ENCODE results near the gene ACSF3. TPM values are rescaled to one million over a fixed set of nuclear protein-coding genes. Genes with fewer than 3 reads are reported as not detected.

The ACSF3 gene
- total and polyA plus RNA-seq, 3 donors from 2014 or later: 30.3 to 70.1 (median 61.0) TPM

DNA sequence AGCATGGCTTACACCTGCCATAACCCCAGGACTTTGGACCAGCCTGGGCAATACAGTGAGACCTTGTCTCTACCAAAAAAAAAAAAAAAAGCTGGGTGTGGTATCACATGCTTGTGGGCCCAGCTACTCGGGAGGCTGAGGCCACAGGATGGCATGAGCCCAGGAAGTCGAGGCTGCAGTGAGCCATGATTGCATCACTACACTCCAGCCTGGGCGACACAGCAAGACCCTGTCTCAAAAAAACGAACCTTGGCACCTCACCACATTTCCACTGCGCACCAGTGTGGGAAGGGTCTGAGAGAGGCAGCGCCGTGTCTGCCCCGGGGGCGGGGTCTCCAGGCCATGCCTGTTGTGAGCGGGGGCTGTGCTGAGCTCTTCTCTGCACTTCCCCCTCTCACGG lies 6.3 kb downstream of the ACSF3 start:
- Histone ChIP-seq H3K36me3 (ENCODE audit: low read depth, missing control alignments) (no peaks in the 10 kb centered on the region), H3K9me3 (no peaks in the 10 kb centered on the region), H3K4me3 (no peak overlapping the region), H3K27ac (no peak overlapping the region), H3K4me1 (peaks cover 14% of the 10 kb centered on the region), H3K27me3 (no peaks in the 10 kb centered on the region)
- intact Hi-C loops (cut with DNase I; ENCODE audit: low total_unique reads): no loop called here
- TF ChIP-seq, protein P1, sequence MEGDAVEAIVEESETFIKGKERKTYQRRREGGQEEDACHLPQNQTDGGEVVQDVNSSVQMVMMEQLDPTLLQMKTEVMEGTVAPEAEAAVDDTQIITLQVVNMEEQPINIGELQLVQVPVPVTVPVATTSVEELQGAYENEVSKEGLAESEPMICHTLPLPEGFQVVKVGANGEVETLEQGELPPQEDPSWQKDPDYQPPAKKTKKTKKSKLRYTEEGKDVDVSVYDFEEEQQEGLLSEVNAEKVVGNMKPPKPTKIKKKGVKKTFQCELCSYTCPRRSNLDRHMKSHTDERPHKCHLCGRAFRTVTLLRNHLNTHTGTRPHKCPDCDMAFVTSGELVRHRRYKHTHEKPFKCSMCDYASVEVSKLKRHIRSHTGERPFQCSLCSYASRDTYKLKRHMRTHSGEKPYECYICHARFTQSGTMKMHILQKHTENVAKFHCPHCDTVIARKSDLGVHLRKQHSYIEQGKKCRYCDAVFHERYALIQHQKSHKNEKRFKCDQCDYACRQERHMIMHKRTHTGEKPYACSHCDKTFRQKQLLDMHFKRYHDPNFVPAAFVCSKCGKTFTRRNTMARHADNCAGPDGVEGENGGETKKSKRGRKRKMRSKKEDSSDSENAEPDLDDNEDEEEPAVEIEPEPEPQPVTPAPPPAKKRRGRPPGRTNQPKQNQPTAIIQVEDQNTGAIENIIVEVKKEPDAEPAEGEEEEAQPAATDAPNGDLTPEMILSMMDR (IDR thresholded peaks at IDR 0.05): no peak
- no peak for TF ChIP-seq POLR2A (IDR thresholded peaks at IDR 0.05)
- 73 to 76% methylated on average over 11 of the region's 11 CpGs for WGBS, 2 donors
- DNase-seq: no peak

DNA sequence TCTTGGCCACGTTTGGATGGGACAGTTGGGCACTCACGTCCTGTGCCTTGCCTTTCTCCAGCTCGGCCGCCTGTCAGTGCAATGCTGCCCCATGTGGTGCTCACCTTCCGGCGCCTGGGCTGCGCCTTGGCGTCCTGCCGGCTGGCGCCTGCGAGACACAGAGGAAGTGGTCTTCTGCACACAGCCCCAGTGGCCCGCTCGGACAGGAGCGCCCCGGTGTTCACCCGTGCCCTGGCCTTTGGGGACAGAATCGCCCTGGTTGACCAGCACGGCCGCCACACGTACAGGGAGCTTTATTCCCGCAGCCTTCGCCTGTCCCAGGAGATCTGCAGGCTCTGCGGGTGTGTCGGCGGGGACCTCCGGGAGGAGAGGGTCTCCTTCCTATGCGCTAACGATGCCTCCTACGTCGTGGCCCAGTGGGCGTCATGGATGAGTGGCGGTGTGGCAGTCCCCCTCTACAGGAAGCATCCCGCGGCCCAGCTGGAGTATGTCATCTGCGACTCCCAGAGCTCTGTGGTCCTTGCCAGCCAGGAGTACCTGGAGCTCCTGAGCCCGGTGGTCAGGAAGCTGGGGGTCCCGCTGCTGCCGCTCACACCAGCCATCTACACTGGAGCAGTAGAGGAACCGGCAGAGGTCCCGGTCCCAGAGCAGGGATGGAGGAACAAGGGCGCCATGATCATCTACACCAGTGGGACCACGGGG lies 7.1 kb downstream of the ACSF3 start:
- Histone ChIP-seq H3K9me3 (no peaks in the 10 kb centered on the region), H3K36me3 (ENCODE audit: low read depth, missing control alignments) (no peaks in the 10 kb centered on the region), H3K4me3 (no peak overlapping the region), H3K4me1 (peaks cover 9% of the 10 kb centered on the region), H3K27ac (no peak overlapping the region), H3K27me3 (no peaks in the 10 kb centered on the region)
- 86 to 88% methylated on average over 11 to 42 of the region's 42 CpGs for WGBS, 2 donors
- TF ChIP-seq POLR2A (IDR thresholded peaks at IDR 0.05): no peak
- TF ChIP-seq, protein P1 (IDR thresholded peaks at IDR 0.05): no peak
- DNase-seq: no peak
- intact Hi-C loops (cut with DNase I; ENCODE audit: low total_unique reads): no loop called here

DNA sequence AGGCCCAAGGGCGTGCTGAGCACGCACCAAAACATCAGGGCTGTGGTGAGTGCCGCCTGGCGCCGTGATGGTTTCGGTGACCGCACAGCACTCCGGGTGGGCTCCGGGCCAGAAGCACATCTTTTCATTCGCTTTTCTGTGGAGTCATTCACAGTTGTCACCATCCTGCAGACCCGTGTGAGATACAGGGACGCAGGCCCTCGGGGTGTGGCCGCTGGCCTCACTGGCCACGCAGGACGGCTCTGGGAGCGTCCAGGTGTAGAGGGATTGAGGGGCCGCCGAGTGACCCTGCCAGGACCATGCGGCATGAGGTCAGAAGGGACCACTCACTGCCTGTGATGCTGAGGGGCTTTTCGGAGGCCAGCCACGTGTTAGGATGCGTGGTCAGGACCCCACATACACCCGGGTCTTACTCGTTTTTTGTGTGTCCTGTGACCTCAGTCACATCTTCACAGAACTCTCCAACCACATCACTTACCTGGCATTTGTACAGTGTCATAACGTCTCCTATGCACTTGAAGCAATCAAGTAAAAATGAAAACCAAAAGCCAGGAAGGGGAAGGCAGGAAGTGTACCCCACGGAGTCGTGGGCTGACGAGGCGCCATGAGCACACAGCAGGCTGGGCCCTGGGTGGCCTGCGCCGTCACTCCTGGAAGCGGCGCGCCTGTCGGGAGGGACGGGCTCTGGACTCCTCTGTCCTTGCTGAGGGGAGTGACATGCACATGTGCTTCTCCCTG lies 7.8 kb downstream of the ACSF3 start:
- H3K4me3 ChIP-seq: no peak overlapping the region
- no peak for DNase-seq
- intact Hi-C loops (cut with DNase I; ENCODE audit: low total_unique reads): no loop called here
- no peaks in the 10 kb centered on the region for H3K27me3 ChIP-seq
- peaks cover 9% of the 10 kb centered on the region for H3K4me1 ChIP-seq
- no peak overlapping the region for H3K27ac ChIP-seq
- TF ChIP-seq, protein P1 (IDR thresholded peaks at IDR 0.05): no peak
- no peak for TF ChIP-seq POLR2A (IDR thresholded peaks at IDR 0.05)
- no peaks in the 10 kb centered on the region for H3K36me3 ChIP-seq (ENCODE audit: low read depth, missing control alignments)
- WGBS, 2 donors: 91 to 92% methylated on average over 27 to 36 of the region's 37 CpGs
- no peaks in the 10 kb centered on the region for H3K9me3 ChIP-seq

DNA sequence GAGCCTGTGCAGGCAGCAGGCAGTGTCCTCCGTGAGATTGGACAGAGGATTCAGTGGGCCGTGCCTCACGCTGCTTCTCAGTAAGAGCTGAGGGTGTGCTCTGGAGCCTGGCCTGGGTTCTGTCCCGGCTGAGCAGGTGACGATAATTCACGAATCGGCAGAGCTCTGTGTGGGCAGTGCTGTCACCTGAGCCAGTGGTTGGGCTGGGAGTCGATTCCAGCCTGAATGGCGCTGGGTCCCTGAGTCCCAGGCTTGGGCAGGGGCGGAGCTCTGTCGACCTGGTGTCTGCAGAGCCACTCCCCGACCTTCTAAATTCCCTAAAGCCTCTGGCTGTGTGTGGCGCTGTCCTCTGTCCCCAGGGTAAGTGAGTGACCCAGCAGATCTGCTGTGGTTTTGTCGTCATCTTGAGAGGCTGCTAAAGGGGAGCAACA lies 8.4 kb downstream of the ACSF3 start:
- H3K4me1 ChIP-seq: peaks cover 9% of the 10 kb centered on the region
- H3K9me3 ChIP-seq: no peaks in the 10 kb centered on the region
- no peaks in the 10 kb centered on the region for H3K36me3 ChIP-seq (ENCODE audit: low read depth, missing control alignments)
- no peak for DNase-seq
- WGBS, 2 donors: 85 to 97% methylated on average over 6 to 14 of the region's 14 CpGs
- TF ChIP-seq, protein P1 (IDR thresholded peaks at IDR 0.05): no peak
- TF ChIP-seq POLR2A (IDR thresholded peaks at IDR 0.05): no peak
- intact Hi-C loops (cut with DNase I; ENCODE audit: low total_unique reads): no loop called here
- no peaks in the 10 kb centered on the region for H3K27me3 ChIP-seq
- H3K27ac ChIP-seq: no peak overlapping the region
- no peak overlapping the region for H3K4me3 ChIP-seq

All from testis (tissue), 3 donors.